ENCODE data around the gene ING4. TPM values are rescaled to one million over a fixed set of nuclear protein-coding genes. Genes with fewer than 3 reads are reported as not detected.

Gene ING4
- polyA plus RNA-seq, 3 donors = 125 to 134 (median 128) TPM

DNA sequence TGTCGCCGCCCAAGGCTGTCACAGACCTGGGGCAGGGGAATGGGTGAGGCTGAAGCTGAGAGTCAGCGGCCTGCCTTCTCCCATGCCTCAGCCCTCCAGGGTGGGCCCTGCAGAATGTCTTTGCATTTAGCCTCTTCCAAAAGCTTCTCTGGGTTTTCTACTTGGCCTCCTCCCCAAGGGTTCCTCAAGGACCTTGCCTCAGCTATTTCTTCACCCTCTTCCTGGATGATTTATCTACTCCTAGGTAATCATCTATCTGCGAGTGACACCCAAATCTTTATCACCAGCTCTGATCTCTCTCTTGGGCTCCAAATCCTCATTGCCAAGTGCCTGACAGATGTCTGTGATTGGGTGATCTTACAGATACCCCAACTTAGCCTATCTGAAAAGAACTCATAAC is 22.4 kb downstream of the ING4 start:
- no peak for DNase-seq (ENCODE audit: low read depth in 3 of 3, low spot score in 2 of 3)

DNA sequence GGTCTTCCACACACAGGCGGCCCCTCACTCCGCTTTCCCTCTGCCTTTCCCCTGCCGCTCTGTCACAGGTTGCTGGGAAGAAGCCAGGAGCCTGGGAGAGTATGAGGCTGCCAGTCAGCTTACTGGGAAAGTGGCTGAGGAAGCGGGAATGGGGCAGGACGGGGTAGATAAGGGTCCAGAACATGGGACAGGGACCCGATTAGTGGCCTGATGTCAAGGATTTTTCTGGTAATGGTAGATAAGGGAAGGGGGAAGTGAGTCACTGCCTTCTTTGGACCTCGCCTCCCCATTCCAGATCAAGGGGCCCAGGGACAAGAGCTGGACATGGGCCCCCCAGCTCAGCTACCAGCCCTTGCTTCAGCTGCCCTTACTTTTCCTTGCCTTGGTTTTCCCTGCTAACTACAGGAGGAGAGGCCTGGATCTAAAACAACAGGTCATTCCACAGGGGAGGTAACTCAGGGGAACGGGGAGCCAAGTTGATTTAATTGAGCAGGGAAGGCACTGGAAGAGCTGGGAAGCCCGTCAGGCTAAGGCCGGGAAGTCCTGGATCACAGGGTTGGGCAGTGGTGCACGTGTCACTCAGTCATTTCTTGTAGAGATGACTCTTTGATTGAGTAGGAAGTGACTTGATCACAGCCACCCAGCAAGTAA is 23.6 kb downstream of the ING4 start:
- DNase-seq (ENCODE audit: low read depth in 3 of 3, low spot score in 2 of 3) = no peak

DNA sequence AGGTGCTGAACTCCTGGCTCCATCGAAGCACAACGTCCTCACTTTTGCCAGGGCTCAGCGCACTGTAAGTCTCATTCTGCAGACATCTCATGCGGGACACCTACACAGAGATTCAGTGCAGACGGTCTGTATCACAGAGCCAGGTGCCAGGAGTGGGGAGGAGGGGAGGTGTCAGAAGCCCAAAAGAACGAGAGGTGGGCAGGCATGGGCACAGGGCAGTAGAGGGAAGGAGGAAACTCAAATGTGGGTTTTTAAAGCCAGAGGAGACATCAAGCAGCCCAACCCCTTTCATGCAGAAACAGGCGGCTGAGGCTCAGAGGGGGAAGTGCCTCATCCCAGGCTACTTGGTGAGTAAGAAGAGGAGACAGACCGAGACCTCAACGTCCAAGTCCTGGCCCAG is 24.6 kb downstream of the ING4 start:
- no peak for DNase-seq (ENCODE audit: low read depth in 3 of 3, low spot score in 2 of 3)

DNA sequence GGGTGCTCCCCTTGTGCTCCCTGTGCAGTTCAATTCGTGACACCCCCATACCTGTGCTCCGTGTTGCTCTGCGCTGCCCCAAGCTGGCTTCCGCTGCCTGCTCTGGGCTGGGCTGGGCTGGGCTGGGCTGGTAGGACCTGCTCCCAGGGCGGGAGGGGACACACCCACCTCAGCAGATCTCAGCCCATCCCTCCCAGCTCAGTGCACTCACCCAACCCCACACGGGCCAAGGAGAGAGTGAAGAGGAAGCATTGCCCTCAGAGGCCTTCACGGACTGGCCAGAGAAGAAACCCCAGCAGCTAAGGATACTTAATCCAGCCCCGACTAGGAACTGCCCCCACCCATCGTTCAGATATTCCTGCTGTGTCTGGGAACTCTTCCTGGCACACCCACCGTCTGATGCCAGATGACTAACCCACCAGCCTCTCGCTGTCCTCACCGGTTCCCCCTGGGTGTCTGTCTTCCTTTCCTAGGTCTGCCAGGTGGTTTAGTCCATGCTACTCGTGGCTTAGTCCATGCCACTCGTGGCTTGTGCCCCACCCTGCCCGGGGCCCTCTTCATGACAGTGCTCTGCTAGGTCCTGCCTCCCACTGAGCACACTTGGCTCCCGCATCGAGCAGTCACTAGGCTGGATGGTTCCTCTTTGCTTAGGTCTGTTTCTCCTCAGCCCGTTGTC is 26.9 kb downstream of the ING4 start, which contains the start of gene LPAR5:
TSS of gene LPAR5 (minus strand) at position 104 of the 676 bp plus-strand sequence. CDS start 14,711 bp downstream, outside the sequence.
- no peak for DNase-seq (ENCODE audit: low read depth in 3 of 3, low spot score in 2 of 3)

DNA sequence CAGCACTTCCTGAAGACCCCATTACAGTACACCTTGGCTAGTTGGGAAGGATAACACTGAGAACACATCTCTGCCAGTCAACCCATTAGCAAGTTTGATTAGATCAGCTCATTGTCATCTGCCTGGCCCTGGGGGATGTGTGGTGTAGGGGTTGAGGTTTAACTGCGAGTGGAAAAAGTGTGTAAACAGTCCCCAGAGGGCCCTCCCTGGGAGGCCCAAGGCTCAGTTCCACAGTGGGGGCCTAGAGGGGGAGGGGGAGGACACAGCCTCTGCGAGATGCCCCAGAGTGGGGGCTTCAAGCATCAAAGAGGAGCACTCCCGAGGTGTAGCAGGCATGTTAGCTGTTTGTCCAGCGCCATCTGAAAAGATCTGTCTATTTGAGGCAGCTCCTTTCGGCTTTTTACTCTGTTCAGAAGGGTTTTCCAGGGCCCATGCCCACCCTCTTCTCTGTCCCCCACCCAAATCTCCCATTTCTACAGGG is 27.5 kb downstream of the ING4 start:
- no peak for DNase-seq (ENCODE audit: low read depth in 3 of 3, low spot score in 2 of 3)

DNA sequence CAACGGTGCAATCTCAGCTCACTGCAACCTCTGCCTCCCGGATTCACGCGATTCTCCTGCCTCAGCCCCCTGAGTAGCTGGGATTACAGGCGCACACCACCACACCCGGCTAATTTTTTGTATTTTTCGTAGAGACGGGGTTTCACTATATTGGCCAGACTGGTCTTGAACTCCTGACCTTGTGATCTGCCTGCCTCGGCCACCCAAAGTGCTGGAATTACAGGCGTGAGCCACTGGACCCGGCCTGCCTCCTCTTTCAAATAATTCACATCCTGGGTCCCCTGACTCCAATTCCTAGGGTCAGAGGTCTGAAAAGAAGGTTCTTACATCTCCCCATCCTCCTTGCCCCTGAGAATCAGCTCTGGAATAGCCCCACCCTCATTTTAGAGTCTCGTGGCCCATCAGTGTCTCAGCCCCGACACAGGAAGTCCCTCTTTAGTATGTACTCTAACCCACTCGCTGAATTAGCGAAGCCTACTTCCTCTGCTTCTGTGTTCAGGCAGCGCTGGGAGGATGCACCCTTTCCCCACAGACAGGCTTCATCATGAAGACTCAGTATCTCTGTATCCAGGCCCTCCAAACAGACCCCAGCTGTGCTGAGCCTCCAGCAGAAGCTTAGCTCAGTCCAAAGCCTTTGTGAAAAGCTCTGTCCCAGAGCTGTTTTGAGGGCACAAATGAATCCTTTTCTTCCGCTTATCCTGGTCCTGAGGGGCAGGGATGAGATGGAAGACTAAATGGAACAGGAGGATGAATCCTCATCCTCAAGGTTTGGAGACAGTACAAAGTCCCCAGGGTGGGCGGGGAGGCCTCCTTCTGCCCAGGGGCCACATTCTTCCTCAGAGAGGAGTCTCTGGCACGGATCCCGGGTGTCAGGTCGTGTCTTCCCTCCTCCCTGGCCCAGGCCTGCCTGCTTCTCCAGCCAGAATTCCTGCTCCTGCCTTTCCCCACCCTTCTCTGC is 30.6 kb downstream of the ING4 start:
- no peak for DNase-seq (ENCODE audit: low read depth in 3 of 3, low spot score in 2 of 3)

DNA sequence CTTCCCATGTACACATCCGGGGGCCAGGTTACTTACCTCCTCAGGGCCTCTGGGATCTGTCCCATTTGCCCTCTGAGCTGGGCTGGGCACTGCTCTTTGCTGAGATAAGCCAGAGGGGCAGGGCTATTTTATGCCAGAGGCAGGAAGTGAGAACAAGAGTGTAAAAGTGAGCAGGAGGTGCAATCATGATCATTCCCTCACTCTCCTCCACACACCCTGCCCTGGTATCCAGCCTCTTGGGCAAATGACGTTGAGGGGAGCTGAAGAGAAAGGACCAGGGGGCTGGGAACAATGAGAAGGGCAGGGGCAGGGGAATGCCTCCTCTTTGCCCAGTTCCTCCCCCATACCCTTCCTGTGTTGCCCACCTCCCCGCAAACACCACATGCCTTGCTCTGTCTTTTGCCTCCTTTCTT is 31.4 kb downstream of the ING4 start:
- DNase-seq (ENCODE audit: low read depth in 3 of 3, low spot score in 2 of 3) = no peak

DNA sequence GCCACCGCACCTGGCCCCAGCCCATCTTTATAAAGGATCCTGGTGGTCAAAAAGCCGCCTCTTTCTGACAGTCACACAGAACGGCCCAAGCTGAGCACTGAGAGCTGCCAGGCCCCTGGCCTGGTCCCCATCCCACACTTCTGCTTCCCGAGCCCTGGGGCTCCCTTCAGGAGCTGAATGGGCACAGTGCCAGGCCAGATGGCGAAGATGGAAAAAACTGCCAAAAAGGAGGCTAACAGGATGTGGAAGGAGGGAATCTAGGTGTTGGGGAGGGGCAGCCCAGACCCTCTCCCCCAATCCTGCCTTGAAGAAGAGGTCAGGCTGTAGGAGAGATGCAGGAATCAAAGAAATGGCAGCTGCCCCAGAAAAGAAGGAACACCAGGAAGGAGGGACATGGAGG is 32.2 kb downstream of the ING4 start:
- DNase-seq (ENCODE audit: low read depth in 3 of 3, low spot score in 2 of 3) = no peak

DNA sequence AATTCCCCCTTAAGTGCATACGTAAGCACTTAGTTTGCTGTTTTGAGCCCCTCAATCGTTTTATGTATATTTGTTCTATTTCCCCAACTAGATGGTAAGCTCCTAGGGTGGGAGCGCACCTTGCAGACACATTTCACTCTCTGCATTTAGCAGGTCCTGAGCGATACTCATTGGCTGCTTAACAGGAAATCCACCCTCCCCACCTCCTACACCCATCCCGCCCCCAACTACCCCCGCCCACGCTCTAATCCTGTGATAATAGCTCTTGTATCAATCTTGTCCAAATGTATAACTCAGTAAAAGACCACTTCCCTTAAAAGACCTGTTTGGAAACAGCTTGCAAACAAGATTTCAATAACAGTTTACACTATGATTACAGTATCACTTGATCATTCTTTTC is 35.3 kb downstream of the ING4 start:
- no peak for DNase-seq (ENCODE audit: low read depth in 3 of 3, low spot score in 2 of 3)

DNA sequence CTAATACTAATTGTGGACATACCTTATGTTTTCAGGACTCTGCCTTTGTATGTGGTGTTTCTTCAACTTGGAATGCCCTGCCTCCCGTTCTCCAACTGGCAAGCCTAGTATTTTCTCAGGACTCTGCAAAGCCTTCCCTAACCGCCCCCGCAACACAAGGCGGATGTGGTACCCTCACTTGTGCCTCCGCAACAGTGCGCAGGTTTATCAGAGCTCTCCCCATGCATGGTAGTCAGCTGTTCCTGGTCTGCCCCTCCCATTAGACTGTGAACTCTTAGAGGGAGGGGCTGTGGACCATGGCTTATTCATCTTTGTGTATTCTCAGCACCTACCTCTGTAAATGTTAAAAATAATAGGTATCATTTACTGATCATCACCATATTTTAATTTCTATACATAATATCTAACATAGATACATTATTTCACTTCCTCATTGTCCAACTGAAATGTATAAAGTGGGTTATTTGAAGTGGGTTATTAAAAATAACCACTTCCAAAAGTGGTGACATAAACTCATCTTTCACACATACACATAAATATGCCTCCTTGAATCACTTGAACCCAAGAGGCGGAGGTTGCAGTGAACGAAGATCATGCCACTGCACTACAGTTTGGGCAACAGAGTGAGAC is 36.1 kb downstream of the ING4 start:
- no peak for DNase-seq (ENCODE audit: low read depth in 3 of 3, low spot score in 2 of 3)

DNA sequence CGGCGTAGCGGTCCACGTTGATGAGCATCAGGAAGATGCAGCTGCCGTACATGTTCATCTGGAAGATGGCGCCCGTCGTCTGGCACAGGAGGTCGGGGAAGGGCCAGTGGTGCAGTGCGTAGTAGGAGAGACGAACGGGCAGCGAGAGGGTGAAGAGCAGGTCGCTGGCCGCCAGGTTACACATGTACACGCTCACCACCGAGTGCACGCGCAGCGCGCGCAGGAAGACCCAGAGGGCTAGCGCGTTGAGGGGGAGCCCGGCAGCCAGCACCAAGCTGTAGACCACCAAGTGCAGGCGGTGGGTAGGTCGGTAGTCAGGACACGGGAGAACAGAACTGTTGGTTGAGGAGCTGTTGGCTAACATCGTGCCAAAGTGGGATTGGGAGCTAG is 42.0 kb downstream of the ING4 start:
- DNase-seq (ENCODE audit: low read depth in 3 of 3, low spot score in 2 of 3) = no peak

DNA sequence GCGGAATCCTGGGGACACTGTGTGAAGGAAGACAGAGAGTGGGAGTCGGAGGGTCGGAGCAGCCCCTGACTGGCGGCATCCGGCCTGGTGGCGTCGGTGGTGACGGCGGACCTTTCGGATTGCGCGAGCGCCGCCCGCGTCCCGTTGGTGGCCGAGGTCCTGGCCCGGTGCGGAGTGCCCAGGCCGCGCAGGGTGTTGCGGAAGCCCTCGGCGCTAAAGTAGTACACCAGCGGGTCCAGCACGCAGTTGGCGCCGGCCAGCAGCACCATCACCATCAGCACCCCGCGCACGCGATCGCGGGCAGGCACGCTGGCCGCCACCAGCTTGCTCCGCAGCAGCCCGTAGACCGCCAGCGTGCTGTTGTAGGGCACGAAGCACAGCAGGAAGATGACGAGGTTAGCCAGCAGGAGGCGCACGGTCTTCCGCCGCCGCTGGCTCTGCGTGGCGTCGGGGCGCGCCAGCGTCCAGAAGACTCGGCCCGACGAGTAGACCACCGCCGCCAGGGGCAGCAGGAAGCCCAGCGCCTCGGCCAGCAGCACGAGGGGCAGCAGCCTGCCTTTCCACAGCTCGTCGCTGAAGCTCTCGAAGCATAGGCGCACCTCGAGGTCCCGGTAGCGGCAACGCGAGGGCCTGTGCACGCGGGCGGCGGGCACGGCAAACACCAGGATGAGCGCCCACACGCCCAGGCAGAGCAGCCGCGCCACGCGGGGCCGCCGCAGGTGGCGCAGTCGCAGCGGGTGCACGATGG is 42.6 kb downstream of the ING4 start:
- no peak for DNase-seq (ENCODE audit: low read depth in 3 of 3, low spot score in 2 of 3)

DNA sequence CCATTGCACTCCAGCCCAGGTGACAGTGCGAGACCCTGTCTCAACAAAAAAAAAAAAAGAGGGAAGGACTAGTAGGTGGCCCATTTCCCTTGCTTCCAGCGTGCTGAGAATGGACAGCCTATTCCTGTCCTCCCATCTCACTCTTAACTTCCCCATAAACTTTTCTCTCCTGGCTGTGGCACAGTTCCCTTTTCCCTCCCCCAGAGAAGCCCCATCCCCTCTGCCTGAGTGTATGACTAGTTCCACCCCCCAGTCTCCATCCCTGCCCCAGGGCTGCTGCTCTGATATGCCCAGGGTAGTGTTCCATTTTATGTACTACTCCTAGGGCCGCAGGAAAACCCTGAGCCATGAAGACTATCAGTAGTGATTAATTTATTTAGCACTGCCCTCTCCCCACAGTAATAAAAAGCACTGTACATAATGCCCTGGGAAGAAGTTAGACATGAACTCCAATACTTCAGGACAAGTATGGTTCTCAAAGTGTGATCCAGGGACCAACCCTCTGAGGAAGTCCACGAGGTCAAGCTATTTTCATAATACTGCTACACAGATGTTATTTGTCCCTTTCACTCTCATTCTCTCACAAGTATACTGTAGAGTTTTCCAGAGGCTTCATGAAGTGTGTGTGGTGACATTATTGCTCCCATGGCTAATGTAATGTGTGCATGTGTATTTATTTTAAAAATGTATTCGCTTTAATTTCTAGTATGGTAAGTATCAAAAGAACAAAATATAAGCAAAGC is 44.3 kb downstream of the ING4 start:
- DNase-seq (ENCODE audit: low read depth in 3 of 3, low spot score in 2 of 3) = no peak

DNA sequence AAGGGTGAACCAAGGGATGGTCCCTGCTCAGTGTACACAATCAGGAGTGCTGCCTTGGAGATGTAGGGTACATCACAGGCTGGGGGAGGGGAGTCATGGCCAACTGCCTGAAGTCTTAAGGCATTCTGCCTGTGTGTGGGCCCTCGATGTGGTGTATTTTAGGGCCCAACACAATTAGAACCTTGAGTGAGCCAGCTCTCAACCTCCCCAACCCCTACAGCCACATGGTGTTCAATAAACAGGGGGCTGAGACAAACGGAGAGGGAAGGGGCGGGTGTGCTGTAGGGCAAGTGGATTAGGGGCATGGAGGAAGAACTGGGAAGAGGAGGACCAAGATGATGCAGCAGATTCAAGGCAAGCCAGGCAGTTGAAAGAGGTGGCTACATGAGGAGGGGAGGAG is 47.1 kb downstream of the ING4 start:
- no peak for DNase-seq (ENCODE audit: low read depth in 3 of 3, low spot score in 2 of 3)

DNA sequence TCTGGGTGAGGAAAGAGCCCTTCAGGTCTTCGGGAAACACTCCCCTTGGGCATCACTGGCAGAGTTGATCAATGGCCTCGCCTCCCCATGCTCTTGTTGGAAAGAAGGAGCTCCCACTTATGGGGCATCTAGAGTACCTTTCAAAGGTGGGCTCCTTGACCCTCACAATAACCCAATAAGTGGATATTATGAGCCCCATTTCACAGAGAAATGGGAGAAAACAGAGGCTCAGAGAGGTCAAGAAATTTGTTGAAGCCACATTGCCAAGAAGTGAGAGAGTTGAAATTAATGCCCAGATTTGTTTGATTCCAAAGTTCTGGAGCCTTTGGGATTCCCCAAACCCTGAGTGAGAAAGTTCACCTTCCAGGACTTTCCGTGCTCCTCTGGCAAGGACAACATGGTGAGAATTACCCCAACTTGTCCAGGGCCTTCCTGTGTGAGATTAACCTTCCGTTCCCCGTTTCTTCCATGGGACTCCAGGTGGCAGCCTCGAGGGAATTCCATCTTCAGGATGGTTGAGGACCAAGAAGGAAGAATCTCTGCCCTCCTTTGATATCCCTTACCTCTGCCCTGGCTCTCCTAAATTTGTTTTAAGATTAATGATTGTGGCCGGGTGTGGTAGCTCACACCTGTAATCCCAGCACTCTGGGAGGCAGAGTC is 48.3 kb downstream of the ING4 start:
- no peak for DNase-seq (ENCODE audit: low read depth in 3 of 3, low spot score in 2 of 3)

DNA sequence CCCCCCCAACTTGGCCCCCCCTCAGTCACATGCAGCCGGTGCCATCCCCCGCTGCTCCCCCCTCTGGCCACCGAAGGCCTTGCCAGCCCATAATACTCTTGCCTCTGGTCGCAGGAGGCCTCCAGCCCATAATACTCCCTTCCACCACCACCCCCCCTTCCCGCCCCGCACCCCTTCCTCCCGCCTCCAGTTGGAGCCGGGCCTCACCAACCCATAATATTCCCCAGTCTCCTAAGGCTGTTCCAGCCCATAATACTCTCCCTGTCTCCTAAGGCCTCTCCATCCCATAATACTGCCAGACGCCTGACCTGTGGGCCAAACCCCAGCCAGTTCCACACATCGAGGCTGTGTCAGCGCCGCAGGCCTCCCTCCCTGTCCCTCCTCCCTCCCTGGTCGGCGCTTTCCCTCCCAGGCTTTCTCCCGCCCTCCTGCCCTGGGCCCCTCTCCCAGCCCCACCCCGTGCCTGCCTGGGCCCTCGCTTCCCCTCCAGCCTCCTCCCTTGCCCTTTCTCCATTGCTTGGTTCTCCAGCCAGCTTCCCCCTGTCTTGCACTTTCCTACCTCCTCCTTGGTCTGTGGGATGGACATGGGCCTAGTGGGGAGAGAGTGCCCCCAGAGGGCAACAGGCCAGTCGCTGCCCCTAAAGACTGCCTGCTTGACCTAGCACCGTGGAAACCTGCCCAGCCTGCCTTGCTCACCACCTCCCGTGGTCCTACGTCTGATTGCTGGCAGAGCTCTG is 49.0 kb downstream of the ING4 start:
- DNase-seq (ENCODE audit: low read depth in 3 of 3, low spot score in 2 of 3) = peak; percentile 93 to 96 (median 94)

DNA sequence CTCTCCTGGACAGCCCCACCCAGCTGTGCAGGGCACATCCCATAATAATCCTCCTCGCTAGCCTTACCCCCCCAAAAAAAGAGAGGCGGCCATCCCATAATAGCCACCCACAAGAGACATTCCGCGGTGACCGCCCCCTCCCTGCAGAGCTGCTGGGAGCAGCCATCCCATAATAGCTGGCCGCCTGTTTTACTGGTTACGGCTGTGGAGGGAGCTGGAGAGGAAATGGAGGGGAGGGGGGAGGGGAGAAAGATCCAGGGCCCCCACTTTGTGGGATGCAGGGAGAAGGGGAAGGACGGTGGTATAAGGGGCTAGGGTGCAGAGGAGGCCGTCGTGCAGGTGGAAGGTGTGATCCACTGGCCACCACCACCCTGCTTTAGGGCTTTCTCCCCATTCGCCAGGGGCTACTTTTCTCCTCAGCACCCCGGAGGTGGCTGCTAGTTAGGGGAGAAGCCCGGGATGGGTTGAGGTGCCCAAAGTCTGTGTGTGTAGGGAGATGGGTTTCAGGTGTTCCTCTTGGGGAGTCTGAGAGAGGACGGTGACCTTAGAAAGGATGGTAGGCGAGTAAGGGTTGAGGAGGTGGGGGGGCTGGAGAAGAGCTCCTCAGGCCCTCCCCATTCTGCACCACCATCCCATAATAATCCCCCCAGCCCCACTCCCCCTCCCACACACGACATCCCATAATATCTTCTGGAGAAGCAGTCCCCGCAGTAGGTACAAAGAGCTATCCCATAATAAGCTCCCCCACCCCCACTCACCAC is 49.7 kb downstream of the ING4 start:
- peak in 2 of 3 donors; percentile 78 to 83 for DNase-seq (ENCODE audit: low read depth in 3 of 3, low spot score in 2 of 3)
